HL-60 (cell line): ENCODE data around the gene PTPRG.

Experiments
- GABPA ChIP-seq: IDR thresholded peaks from 2 replicates; pipeline ENCODE4 v1.6.1; 2012; ENCODE audit warnings: low read depth
- POLR2AphosphoS5 ChIP-seq: IDR thresholded peaks from 2 replicates; pipeline ENCODE4 v1.6.1; 2012; ENCODE audit warnings: low read depth
- SPI1 ChIP-seq: IDR thresholded peaks from 2 replicates; pipeline ENCODE4 v1.6.1; 2012; ENCODE audit warnings: low read depth, mild to moderate bottlenecking, borderline replicate concordance
- TF ChIP-seq, protein P1 (sequence below): IDR thresholded peaks from one replicate; pipeline ENCODE4 v1.5.1; 2011; ENCODE audit warnings: low read length, control low read depth, inconsistent platforms; ENCODE audit not compliant: insufficient read depth
- TF ChIP-seq, protein P2 (sequence below): IDR thresholded peaks from 2 replicates; pipeline ENCODE4 v1.6.1; 2012; ENCODE audit warnings: low read depth; ENCODE audit not compliant: insufficient replicate concordance

DNA sequence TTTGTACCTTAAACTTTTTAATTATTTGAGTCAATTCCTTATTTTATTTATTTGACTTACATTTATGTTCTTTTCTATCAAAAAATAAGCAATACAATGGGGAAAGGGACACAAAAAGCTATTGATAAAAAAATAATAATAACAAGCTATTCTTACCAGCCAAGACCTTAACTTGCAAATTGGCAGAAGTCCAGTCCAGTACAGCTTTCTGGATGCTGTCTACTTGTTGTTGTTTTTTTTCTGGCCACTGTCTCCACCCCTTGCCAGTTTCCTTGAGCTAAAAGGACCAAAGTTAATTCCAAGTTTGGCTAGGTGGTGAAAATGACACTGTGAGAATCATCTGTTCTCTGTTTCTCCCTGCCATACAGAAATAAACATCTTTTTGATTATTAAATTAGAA, 232.2 kb downstream of the PTPRG start:
- TF ChIP-seq, protein P1, sequence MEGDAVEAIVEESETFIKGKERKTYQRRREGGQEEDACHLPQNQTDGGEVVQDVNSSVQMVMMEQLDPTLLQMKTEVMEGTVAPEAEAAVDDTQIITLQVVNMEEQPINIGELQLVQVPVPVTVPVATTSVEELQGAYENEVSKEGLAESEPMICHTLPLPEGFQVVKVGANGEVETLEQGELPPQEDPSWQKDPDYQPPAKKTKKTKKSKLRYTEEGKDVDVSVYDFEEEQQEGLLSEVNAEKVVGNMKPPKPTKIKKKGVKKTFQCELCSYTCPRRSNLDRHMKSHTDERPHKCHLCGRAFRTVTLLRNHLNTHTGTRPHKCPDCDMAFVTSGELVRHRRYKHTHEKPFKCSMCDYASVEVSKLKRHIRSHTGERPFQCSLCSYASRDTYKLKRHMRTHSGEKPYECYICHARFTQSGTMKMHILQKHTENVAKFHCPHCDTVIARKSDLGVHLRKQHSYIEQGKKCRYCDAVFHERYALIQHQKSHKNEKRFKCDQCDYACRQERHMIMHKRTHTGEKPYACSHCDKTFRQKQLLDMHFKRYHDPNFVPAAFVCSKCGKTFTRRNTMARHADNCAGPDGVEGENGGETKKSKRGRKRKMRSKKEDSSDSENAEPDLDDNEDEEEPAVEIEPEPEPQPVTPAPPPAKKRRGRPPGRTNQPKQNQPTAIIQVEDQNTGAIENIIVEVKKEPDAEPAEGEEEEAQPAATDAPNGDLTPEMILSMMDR, result no peak
- TF ChIP-seq, protein P2, sequence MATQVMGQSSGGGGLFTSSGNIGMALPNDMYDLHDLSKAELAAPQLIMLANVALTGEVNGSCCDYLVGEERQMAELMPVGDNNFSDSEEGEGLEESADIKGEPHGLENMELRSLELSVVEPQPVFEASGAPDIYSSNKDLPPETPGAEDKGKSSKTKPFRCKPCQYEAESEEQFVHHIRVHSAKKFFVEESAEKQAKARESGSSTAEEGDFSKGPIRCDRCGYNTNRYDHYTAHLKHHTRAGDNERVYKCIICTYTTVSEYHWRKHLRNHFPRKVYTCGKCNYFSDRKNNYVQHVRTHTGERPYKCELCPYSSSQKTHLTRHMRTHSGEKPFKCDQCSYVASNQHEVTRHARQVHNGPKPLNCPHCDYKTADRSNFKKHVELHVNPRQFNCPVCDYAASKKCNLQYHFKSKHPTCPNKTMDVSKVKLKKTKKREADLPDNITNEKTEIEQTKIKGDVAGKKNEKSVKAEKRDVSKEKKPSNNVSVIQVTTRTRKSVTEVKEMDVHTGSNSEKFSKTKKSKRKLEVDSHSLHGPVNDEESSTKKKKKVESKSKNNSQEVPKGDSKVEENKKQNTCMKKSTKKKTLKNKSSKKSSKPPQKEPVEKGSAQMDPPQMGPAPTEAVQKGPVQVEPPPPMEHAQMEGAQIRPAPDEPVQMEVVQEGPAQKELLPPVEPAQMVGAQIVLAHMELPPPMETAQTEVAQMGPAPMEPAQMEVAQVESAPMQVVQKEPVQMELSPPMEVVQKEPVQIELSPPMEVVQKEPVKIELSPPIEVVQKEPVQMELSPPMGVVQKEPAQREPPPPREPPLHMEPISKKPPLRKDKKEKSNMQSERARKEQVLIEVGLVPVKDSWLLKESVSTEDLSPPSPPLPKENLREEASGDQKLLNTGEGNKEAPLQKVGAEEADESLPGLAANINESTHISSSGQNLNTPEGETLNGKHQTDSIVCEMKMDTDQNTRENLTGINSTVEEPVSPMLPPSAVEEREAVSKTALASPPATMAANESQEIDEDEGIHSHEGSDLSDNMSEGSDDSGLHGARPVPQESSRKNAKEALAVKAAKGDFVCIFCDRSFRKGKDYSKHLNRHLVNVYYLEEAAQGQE, result no peak
- TF ChIP-seq GABPA (no peak), POLR2AphosphoS5 (no peak), SPI1 (no peak)
